H9 (cell line): Measurements from ENCODE around the gene NRXN3. TPM values are rescaled to one million over a fixed set of nuclear protein-coding genes. Genes with fewer than 3 reads are reported as not detected.
A peak's percentile ranks its signal among the peaks of the same experiment; 100 is the strongest.

Source experiments
- DNase-seq: peaks from one replicate; pipeline ENCODE4 v3.0.0-alpha.2; 2017
- H2AFZ ChIP-seq: one replicate; pipeline ENCODE4 v1.6.1; 2013; ENCODE audit warnings: mild to moderate bottlenecking, low read length, control low read depth, moderate library complexity
- H2AK5ac ChIP-seq: 2 replicates; pipeline ENCODE4 v1.6.1; 2013; ENCODE audit warnings: low read length, control low read depth, mixed read lengths; ENCODE audit not compliant: insufficient read length
- H2BK120ac ChIP-seq: one replicate; pipeline ENCODE4 v1.6.1; 2013; ENCODE audit warnings: low read depth, mild to moderate bottlenecking, low read length, control low read depth, inconsistent platforms; ENCODE audit not compliant: poor library complexity, severe bottlenecking
- H2BK12ac ChIP-seq: 2 replicates; pipeline ENCODE4 v1.6.1; 2013; ENCODE audit warnings: low read length, control low read depth, mixed read lengths, low read depth; ENCODE audit not compliant: insufficient read length
- H2BK15ac ChIP-seq: 2 replicates; pipeline ENCODE4 v1.6.1; 2013; ENCODE audit warnings: low read depth, low read length, control low read depth
- H2BK20ac ChIP-seq: one replicate; pipeline ENCODE4 v1.6.1; 2013; ENCODE audit warnings: low read depth, mild to moderate bottlenecking, low read length, control low read depth, inconsistent platforms; ENCODE audit not compliant: poor library complexity, severe bottlenecking
- H2BK5ac ChIP-seq: 2 replicates; pipeline ENCODE4 v1.6.1; 2013; ENCODE audit warnings: low read length, control low read depth, mixed read lengths; ENCODE audit not compliant: insufficient read length
- H3K14ac ChIP-seq: 2 replicates; pipeline ENCODE4 v1.6.1; 2013; ENCODE audit warnings: low read length, control low read depth; ENCODE audit not compliant: insufficient read depth
- H3K18ac ChIP-seq: 2 replicates; pipeline ENCODE4 v1.6.1; 2013; ENCODE audit warnings: low read depth, mild to moderate bottlenecking, mixed read lengths, low read length, control low read depth; ENCODE audit not compliant: insufficient read length
- H3K23ac ChIP-seq: 2 replicates; pipeline ENCODE4 v1.6.1; 2013; ENCODE audit warnings: low read length, control low read depth, mixed read lengths, low read depth; ENCODE audit not compliant: insufficient read length
- H3K23me2 ChIP-seq: 2 replicates; pipeline ENCODE4 v1.6.1; 2013; ENCODE audit warnings: low read depth, mild to moderate bottlenecking, mixed read lengths, low read length, control low read depth; ENCODE audit not compliant: insufficient read length, poor library complexity, severe bottlenecking
- H3K27ac ChIP-seq: 2 replicates; pipeline ENCODE4 v1.5.1; 2013; ENCODE audit warnings: low read length, control low read depth, mixed read lengths, low read depth; ENCODE audit not compliant: insufficient read length
- H3K27me3 ChIP-seq: 2 replicates; pipeline ENCODE4 v1.6.1; 2013; ENCODE audit warnings: low read length, control low read depth, inconsistent platforms; ENCODE audit not compliant: insufficient read depth
- H3K4ac ChIP-seq: 2 replicates; pipeline ENCODE4 v1.6.1; 2013; ENCODE audit warnings: low read depth, mild to moderate bottlenecking, control low read depth, inconsistent platforms, low read length, moderate library complexity
- H3K4me1 ChIP-seq: 2 replicates; pipeline ENCODE4 v1.6.1; 2013; ENCODE audit warnings: low read length, control low read depth, inconsistent platforms; ENCODE audit not compliant: insufficient read depth
- H3K4me2 ChIP-seq: 2 replicates; pipeline ENCODE4 v1.6.1; 2013; ENCODE audit warnings: low read length, control low read depth, mixed read lengths; ENCODE audit not compliant: insufficient read length, insufficient read depth
- H3K56ac ChIP-seq: 2 replicates; pipeline ENCODE4 v1.6.1; 2013; ENCODE audit warnings: low read depth, mild to moderate bottlenecking, mixed read lengths, low read length, control low read depth; ENCODE audit not compliant: insufficient read length
- H3K79me1 ChIP-seq: 2 replicates; pipeline ENCODE4 v1.6.1; 2013; ENCODE audit warnings: low read depth, mild to moderate bottlenecking, moderate library complexity, low read length, control low read depth, inconsistent platforms; ENCODE audit not compliant: insufficient read depth, poor library complexity, severe bottlenecking
- H3K79me2 ChIP-seq: 2 replicates; pipeline ENCODE4 v1.6.1; 2013; ENCODE audit warnings: low read length, control low read depth, inconsistent platforms; ENCODE audit not compliant: insufficient read depth
- H3K9ac ChIP-seq: 2 replicates; pipeline ENCODE4 v1.6.1; 2013; ENCODE audit warnings: low read length, control low read depth, mixed read lengths; ENCODE audit not compliant: insufficient read length; ENCODE audit errors: extremely low read depth
- H3K9me3 ChIP-seq: one replicate; pipeline ENCODE4 v1.6.1; 2013; ENCODE audit warnings: low read depth, low read length, inconsistent platforms; ENCODE audit not compliant: control insufficient read depth
- H3T11ph ChIP-seq: one replicate; pipeline ENCODE4 v1.6.1; 2013; ENCODE audit warnings: mild to moderate bottlenecking, low read length, control low read depth, inconsistent platforms
- H4K20me1 ChIP-seq: one replicate; pipeline ENCODE4 v1.6.1; 2013; ENCODE audit not compliant: control insufficient read depth, insufficient read length, insufficient read depth
- H4K5ac ChIP-seq: 2 replicates; pipeline ENCODE4 v1.6.1; 2013; ENCODE audit warnings: low read depth, mild to moderate bottlenecking, mixed read lengths, low read length, control low read depth; ENCODE audit not compliant: insufficient read length
- H4K8ac ChIP-seq: replicated peaks from 2 replicates; pipeline ENCODE4 v1.6.1; 2013; ENCODE audit warnings: low read length, control low read depth, mixed read lengths, low read depth; ENCODE audit not compliant: insufficient read length
- H4K91ac ChIP-seq: 2 replicates; pipeline ENCODE4 v1.6.1; 2013; ENCODE audit warnings: low read depth, mild to moderate bottlenecking, moderate library complexity, mixed read lengths, low read length, control low read depth; ENCODE audit not compliant: insufficient read length
- H3K27ac Mint-ChIP-seq, 3 experiments: 2 replicates in 2 of 3; 3 replicates in 1 of 3; pipeline ENCODE4 v1.8.0; 2020 to 2021; ENCODE audit warnings: mixed read lengths in 3 of 3, mild to moderate bottlenecking in 1 of 3, moderate library complexity in 1 of 3
- H3K27me3 Mint-ChIP-seq: 2 replicates; pipeline ENCODE4 v1.8.0; 2021; ENCODE audit warnings: low read depth, mild to moderate bottlenecking, moderate library complexity, mixed read lengths
- H3K36me3 Mint-ChIP-seq, 3 experiments: 2 replicates in 2 of 3; 3 replicates in 1 of 3; pipeline ENCODE4 v1.8.0; 2020 to 2021; ENCODE audit warnings: low read depth in 3 of 3, mixed read lengths in 3 of 3; ENCODE audit not compliant: insufficient read depth in 1 of 3
- H3K4me1 Mint-ChIP-seq, 2 experiments: 2 replicates each; pipeline ENCODE4 v1.8.0; 2020; ENCODE audit warnings: mixed read lengths in 2 of 2
- H3K4me3 Mint-ChIP-seq, 2 experiments: 2 replicates in 1 of 2; 3 replicates in 1 of 2; pipeline ENCODE4 v1.8.0; 2020 to 2021; ENCODE audit warnings: mild to moderate bottlenecking in 2 of 2, mixed read lengths in 2 of 2, moderate library complexity in 1 of 2
- H3K9me3 Mint-ChIP-seq, 2 experiments: 2 replicates in 1 of 2; 3 replicates in 1 of 2; pipeline ENCODE4 v1.8.0; 2020; ENCODE audit warnings: mild to moderate bottlenecking in 2 of 2, mixed read lengths in 2 of 2, moderate library complexity in 1 of 2
- CTCF ChIP-seq: fragments of 200-600 bp; sonication (generic); conservative IDR thresholded peaks from 3 replicates; pipeline ENCODE4 v1.8.0; 2021; ENCODE audit warnings: antibody characterized with exemption, mild to moderate bottlenecking
- WGBS: extraction: QIAGEN DNeasy Blood & Tissue Kit; methylation state at CpG from one replicate; pipeline ENCODE4 v1.1.7; 2013; ENCODE audit warnings: missing lambda C conversion rate, low lambda C conversion rate, mixed read lengths; ENCODE audit not compliant: insufficient read length; ENCODE audit errors: extremely low coverage; 5-methylcytosine and 5-hydroxymethylcytosine counted together
- total RNA-seq: library from RNA; stranded (reverse); gene quantifications from 2 replicates; pipeline ENCODE4 v1.2.1, GENCODE V29; 2021

The NRXN3 gene
- total RNA-seq, 1 experiment from 2014 or later, result 1.8 TPM

DNA sequence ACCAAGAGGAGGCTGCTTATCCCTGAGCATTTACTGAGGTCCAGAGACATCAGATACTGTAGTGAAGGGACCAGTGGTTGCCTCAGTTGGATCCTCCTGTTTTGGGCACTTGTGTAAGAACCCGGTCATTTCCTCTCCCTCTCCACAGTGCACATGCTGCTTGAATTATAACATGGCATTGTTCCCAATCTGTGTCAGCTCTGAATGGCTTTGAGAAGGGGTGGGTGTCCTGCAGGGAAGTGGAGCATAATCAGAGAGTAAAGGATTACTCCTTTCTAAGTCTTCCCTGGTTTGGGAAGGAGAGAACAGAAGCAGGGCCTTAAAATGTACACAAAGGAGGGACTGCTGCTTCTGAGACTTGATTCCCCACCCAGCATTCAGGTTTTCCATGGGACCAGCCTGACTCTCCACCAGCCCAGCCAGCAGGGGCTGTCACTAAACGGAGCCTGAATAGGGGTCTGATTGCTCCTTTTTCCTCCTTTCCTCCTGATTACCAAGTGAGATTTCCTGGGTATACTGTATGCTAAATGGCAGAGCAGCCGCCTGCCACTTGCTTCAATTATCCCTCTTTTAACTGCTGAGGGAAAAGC lies 78.4 kb downstream of the NRXN3 start:
- no peak overlapping the region for H4K91ac ChIP-seq
- H2BK20ac ChIP-seq, result no peak overlapping the region
- H3K4ac ChIP-seq, result no peak overlapping the region
- H3K27ac ChIP-seq, result no peak overlapping the region
- H2BK15ac ChIP-seq, result no peak overlapping the region
- H3K4me1 ChIP-seq, result peaks cover 4% of the 10 kb centered on the region; the same call in 1 of the 2 replicates
- Mint-ChIP-seq H3K4me3 (no peak overlapping the region), H3K9me3 (no peaks in the 10 kb centered on the region), H3K4me1 (peaks cover 8 to 14% of the 10 kb centered on the region in 2 experiments), H3K27me3 (no peaks in the 10 kb centered on the region), H3K36me3 (no peaks in the 10 kb centered on the region; a peak in 1 of 7 replicates), H3K27ac (peak overlapping the region in 1 of 3 experiments; percentile 75; a peak in 2 of 7 replicates)
- H2BK12ac ChIP-seq, result no peak overlapping the region
- no peak overlapping the region for H3K23ac ChIP-seq
- no peak overlapping the region for H3K14ac ChIP-seq
- H3K79me2 ChIP-seq, result no peaks in the 10 kb centered on the region
- H3K18ac ChIP-seq, result no peak overlapping the region
- no peaks in the 10 kb centered on the region for H3K79me1 ChIP-seq
- H3K9me3 ChIP-seq, result no peaks in the 10 kb centered on the region
- no peaks in the 10 kb centered on the region for H4K20me1 ChIP-seq
- no peak overlapping the region for H4K8ac ChIP-seq
- no CpG with 5 or more reads among the region's 3 CpGs for WGBS
- no peaks in the 10 kb centered on the region for H3K27me3 ChIP-seq
- no peak overlapping the region for H2BK120ac ChIP-seq
- DNase-seq, result no peak
- H2AFZ ChIP-seq, result no peak overlapping the region
- H3K4me2 ChIP-seq, result no peak overlapping the region
- H2AK5ac ChIP-seq, result no peak overlapping the region
- H3K23me2 ChIP-seq, result no peaks in the 10 kb centered on the region
- no peak overlapping the region for H3T11ph ChIP-seq
- no peak overlapping the region for H4K5ac ChIP-seq
- no peak for TF ChIP-seq CTCF
- no peak overlapping the region for H3K56ac ChIP-seq
- no peak overlapping the region for H2BK5ac ChIP-seq
- H3K9ac ChIP-seq, result no peak overlapping the region
